Activated CD8-positive, alpha-beta memory T cell treated with anti-CD3 and anti-CD28 coated beads for 48 hours (primary cell): ENCODE data around the gene UBAP2.
"Not testable (repeated sequence)": the region's sequence is repeated elsewhere in the genome, so short reads cannot be mapped to it uniquely, and the experiment has no call there.

Experiments used
- DNase-seq, 3 experiments: peaks; one replicate each; pipeline ENCODE4 v3.0.0-alpha.2; 2020; ENCODE audit warnings: low read depth in 2 of 3, low spot score in 2 of 3

UBAP2 gene

DNA sequence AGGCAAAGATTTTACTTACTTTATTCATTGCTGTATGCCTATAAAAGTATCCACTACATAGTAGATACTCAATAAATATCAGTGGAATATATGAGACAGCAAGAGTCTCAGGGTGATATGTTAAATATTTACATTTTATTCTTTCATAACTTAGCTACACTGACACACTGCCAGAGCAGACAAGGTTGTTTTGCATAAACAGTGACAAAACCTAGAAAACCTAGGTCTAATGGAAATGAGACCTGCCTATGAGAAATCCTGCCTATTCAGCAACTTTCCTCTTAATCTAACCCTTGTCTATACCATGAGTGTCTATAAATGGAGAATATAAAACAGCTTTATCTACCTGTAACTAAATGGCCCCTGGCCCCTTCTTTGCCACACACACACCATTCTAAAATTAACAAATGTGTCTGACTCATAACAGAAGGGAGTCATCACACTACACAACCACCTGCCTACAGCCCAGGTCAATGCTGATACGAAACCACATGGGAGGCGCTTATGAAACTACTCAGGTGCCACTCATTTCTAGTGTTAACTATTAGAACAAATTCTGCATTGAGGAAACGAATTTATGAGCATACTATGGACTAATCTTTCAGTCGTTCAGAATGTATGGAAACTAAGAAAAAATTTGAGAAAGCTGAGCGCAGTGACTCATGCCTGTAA is 60.3 kb downstream of the UBAP2 start:
- peak in 1 of 3 experiments; percentile 2 for DNase-seq

DNA sequence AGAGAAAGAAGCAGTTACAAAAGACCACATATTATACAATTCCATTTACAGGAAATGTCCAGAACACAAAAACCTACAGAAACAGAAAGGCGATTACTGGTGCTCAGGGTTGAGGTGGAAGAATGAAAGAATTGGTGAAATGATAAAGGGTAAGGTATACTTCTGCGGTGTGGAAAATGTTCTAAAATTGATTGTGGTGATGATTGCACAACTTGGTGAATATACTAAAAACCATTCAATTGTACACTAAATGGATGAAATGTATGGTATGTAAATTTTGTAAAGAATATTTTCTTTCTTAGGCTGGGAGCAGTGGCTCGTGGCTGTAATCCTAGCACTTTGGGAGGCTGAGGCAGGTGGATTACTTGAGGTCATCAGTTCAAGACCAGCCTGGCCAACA is 72.3 kb downstream of the UBAP2 start:
- DNase-seq, result no peak

DNA sequence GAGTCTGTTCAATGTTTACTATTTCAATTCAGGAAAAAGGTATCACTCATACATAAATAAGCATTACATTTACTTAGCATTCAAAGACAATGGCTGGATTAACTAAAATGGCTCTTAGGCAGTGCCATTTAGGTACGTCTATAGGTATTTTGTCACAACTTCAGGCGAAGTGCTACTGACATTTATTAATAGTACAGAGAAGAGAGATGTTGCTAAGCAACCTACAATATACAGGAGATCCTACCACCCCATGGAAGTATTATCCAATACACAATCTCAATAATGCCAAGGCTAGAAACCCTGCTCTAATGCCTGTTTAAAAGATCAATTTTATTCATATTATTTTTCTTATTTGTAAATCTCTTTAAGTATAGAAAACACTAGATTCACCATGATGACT is 76.0 kb downstream of the UBAP2 start:
- DNase-seq, result no peak

DNA sequence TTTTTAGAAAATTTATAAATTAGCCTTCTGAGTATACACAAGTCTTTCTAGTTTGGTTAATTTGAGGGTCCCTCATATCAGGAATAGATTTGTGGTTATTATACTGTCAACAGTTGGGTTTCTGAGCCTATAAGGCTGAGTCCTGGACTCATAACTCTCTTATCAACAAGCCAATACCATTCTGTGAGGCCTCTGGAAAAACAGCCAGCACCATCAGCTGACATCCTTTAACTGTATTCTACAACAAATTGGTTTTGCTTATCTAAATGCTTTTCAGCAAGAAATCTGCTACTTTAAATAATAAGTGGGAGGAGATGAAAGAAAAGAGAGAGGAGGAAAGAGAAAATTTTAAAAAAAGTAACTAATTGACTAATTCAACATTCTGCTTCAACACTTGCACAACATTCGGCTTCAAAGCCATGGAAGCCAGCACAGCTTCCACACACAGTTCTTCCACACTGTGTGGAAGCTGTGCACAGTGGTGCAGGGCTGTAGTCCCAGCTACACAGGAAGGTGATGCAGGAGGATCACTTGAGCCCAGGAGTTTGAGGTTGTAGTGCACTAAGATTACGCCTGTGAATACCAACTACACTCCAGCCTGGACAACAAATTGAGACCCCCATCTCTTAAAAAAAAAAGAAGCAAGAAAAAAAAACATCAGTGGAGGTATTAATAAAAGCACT is 84.5 kb downstream of the UBAP2 start:
- DNase-seq, result no peak

DNA sequence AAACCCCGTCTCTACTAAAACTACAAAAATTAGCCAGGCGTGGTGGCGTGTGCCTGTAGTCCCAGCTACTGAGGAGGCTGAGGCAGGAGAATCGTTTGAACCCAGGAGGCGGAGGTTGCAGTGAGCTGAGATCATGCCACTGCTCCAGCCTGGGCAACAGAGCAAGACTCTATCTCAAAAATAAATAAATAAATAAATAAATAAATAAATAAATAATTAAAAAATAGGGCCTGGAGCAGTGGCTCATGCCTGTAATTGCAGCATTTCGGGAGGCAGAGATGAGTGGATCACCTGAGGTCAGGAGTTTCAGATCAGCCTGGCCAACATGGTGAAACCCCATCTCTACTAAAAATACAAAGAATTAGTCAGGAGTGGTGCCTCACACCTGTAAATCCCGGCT is 86.2 kb downstream of the UBAP2 start:
- DNase-seq, result not testable (repeated sequence)

DNA sequence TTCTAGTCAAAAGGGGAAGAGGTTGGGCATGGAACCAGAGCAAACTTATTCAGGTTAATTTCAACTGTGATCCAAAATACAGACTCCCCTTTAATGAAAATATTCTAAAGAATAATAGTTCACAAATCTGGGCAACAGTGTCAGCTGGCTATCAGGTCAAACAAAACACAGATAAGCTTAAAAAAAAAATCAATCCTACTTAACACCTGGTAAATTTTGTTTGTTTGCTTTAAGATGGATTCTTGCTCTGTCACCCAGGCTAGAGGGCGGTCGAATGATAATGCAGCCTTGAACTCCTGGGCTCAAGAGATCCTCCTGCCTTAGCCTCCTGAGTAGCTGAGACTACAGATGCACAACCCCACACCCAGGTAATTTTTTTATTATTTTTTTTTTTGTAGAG is 89.0 kb downstream of the UBAP2 start:
- DNase-seq, result no peak

DNA sequence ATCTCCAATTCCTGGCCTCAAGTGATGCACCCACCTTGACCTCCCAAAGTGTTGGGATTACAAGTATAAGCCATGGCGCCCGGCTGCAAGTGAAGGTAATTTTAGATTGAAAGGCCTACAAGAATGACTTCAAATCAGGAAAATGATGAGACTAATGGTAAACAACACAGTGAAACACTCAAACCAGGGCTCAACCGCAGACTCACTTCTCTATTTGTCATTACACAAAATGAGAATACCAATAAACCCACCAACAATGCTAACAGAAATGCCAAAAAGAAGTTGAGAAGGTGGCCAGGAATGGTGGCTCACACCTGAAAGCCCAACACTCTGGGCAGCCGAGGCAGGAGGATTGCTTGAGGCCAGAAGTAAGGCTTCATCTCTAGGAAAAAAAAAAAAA is 92.1 kb downstream of the UBAP2 start:
- no peak for DNase-seq

DNA sequence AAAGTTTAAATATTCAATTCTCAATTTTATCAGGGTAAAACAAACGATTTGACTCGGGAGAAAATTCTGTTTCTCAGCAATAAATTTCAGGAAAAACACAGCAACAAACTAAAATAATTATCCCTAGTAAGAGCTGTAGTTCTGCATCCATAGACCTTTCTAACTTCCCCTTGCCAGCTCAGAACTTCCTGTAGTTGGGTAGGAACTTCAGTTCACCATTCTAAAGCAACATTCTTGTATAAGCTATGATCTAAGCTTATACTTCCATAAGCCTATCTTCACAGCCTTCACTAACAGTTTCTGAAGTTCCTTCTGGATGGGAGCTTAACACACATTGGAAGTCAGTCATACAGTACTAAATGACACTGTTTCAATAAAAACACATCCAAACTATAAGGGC is 96.6 kb downstream of the UBAP2 start:
- no peak for DNase-seq

DNA sequence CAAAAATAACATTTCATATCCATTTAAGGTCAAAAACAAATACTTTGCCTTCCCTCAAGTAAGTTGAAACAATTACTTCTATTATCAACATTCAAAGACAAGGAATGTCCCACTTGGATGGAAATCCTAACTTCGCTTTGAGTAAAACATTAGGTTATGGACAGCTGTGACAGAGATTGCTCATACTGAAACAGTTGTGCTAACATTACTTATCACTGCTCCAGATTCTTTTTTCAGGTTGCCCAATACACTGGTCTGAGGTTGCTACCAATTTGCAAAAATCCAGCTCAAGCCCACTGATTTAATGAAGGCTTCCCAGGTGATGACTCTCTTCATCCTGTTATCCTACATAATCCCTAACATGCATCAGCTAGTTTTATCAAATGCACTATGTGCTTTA is 98.3 kb downstream of the UBAP2 start:
- no peak for DNase-seq

DNA sequence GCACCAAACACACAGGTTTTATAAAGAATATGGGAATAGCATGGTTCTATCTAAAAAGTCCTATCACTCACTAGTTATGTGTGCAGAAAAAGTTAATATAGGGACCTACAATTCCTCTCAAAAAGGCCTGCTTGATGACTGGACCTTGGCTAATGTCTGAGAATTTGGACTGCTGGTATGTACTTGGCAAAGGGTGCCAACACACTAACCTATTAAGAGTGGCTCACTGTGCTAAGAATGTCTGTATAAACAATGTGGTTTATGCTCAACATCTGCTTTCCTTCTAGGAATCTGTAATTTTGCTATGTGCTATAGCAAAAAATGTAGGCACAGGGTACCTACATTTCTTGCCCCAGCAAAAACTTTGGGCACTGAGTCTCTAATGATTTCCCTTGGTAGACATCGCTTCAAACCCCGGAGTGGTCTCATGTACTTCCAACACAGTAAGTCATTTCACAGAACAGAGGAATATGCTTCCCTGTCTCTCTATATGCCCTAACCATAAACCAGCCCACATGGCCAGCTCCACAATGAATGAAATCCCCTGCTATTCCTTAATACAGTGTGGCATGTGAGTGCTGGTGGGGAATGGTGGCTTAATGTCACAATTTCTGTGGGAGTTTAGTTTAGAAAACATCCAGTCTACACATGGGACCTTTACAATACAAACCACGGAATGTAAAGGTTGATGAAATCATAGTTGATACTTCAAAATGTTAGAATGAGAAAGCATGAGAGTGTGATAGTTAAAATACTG is 101.7 kb downstream of the UBAP2 start:
- no peak for DNase-seq

DNA sequence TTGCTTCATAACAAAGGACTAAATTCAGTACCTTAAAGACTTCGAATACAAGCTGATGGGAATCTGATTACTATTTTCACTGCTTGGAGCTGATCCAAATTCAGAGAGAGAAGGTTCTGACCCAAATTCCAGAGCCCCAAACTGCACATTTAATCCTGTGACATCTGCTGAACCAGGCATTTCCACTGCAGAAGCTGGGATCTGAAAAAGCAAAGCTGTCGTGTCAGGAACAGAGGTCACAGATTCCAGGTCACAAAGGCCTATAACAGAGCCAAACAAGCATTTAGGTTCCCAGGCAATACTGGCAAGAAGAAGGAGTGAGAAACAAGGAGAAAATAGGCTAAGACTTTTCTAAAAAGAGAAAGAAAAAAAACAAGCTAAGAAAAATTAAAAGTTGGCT is 105.3 kb downstream of the UBAP2 start:
- DNase-seq, result no peak

DNA sequence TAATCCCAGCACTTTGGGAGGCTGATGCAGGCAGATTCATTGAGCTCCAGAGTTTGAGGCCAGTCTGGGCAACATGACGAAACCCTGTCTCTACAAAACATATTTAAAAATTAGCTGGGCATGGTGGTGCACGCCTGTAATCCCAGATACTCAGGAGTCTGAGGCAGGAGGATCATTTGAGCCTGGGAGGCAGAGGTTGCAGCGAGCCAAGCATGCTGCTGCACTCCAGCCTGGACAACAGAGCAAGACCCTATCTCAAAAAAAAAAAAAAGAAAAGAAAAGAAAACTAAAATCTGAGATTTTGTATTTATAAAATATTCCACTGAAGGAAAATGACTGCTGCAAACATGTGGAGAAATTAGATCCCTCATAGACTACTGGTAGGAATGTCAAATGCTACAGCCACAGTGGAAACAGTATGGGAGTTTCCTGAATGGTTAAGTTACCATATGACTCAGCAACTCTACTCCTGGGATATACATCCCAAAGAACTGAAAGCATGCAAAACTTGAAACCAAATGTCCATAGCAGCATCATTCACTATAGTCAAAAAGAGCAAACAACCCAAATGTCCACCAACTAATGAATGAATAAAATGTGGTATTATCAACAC is 106.1 kb downstream of the UBAP2 start:
- DNase-seq, result no peak

DNA sequence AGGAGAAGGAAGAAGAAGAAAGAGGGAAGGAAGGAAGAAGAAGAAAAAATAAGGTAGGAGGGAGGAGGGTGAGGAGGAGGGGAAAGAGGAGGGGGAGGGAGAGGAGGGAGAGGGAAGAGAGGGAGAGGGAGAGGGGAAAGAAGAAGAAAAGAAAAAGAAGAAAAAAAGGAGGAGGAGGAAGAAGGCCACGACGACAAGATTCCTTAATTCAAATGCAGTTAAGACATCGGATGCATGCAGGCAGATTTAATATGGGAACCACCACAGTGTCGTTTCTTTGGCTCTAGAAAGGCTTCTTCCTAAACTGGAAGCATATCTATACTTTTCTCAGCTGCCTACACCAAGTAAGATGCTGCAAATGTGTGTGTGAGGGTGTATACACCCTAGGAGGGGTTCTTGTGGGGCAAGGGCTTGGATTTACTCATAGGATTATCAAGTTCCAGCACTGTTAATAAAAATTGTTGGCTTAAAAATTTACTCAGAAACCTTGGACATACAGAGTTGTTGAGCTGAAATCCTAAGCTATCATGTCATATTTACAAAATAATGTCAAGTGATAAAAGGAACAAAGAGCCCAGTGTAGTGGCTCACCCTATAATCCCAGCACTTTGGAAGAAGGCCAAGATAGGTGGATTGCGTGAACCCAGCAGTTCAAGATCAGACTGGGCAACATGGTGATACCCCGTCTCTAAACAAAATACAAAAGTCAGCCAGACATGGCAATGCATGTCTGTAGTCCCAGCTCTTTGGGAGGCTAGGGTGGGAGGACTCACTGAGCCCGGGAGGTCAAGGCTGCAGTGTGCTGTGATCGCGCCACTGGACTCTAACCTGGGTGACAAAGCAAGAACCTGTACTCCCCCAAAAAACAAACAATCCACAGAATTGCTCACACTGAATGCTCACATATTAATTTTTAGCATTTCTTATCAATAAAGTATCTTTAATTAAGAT is 108.5 kb downstream of the UBAP2 start:
- no peak for DNase-seq

DNA sequence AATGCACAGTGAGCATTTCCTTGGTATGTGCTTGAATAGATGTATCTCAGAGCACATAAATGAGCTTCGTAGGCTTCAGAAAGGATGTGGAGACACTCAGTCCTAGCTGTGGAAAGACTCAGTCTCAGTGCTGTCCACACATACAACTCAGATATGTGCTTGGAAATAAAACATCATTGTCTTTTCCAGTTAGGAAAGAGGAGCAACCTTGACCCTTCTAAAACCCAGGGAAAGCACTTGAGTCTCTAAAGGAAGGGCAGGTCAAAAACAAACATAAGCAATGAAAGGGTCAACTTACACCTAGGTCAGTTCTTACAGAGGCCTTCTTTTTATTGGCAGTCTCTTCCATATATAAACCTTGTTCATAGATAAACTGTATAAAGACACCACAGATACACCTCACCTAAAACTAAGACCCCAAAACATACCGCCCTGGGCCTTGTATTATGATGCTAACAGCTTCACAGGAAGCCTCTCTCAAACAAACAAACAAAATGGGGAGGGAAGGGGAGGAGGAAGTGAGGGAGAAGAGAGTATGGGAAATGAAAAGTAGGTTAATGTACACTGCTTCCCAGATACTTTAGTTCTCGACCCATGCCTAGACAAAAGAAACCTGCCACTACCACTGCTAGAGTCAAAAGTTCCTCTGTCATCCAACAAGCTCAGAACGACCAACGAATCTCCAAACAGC is 114.4 kb downstream of the UBAP2 start:
- no peak for DNase-seq

DNA sequence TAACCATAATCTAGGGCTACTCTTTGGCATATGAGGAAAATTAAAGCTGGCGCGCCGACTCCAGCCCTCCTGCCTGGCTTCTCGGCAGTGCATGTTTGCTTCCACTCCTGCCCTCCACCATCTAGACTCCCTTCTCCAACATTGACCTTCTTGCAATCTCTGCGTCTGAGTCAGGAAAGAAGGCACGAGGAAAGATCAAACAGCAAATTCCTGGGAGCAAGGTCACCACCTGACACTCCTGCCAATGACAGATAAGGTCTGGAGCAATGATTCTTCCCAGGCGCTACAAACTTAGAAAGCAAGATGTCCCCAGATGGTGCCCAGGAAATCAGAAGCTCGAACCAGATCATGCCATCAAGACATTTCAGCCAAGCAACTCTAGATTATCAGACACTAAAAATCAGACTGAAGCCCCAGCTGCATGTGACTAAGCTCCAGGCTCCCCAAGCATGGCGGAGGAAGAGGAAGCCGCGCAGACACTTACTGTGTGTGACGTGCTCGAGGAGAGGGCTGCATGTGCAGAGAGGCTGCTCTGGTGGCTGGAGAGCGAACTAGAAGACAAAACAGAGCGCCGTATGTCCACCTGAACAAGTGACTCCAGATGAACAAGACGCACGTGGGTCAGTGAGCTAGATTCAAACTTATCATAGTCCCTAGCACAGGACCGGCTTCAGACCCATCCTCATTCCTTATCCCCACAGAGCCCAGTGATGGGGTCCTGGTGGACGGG is 116.4 kb downstream of the UBAP2 start:
- DNase-seq, result no peak

DNA sequence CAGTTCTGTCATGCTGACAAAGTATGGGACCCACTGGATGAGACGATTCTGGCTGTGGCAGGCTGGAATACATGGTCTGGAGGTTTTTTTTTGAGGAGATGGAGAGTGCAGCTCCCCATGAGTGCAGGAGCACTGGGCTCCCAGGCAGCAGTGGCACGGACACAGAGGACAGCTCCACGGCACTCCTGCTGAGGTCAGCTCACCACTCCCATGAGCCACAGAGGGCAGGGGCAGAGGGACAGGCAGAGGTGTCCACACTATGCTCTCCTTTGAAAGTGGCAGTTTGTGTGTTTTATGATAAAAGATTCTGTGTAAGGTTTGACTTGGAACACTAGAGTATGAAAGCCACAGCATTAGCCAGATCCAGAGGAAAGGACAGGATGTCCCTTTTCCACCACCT is 117.4 kb downstream of the UBAP2 start:
- no peak for DNase-seq

DNA sequence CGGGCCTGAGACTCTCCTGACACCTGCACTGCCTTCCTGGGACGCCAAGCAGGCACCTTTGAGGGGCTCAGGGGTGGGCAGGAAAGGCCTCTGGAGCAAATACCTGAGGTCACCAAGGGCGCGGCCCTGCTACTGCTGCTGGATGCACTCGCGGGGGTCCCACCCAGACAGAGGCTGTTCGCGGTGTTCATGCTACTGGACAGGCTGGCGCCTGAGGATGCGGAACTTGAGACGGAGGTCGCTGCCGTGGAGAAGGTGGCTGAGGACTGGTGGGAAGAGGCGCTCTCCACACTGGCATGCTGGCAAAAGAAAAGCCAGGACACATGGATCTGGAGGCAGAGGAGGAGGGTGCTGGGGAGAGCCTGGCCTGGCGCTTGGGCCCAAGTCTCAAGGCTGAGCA is 121.0 kb downstream of the UBAP2 start:
- DNase-seq, result no peak

DNA sequence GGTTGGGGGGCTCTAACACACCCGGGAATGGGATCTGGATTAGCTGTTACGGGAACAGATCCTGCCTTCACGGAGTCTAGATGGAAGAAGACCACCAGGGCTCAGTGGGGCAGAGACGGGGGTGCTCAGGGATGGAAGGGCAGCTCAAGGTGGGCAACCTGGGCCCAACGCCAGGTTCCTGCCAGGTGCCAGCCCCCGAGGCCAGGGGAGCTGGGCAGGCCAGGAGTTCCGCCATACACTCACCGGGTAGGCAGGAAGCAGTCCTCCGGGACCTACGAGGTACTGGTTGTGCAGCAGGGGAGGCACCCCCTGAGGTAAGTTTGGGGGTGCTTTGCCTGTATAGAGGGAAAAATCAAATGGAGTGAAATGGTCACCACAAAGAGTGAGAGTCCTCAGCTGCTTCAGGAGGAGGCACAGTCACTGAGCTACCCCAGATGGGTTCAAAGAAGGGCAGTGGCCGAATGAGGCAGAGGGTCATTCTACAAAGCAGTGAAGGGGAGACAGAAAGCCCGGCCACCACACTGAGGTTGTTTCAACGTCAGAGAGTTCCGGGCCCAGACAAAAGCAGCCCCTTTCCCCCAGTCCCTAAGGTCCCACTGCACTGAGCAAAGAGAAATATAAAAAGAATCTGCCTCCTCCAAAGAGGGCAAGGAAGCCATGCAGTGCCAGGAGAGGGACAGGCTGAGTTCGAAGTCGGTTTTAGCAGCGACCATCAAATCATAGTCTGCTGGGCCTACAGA is 121.8 kb downstream of the UBAP2 start:
- DNase-seq, result no peak
